ENCODE measurements around the gene ZBTB45. TPM values are rescaled to one million over a fixed set of nuclear protein-coding genes. Genes with fewer than 3 reads are reported as not detected.
A peak's percentile ranks its signal among the peaks of the same experiment; 100 is the strongest.

The ZBTB45 gene
- total RNA-seq, 1 experiment from 2014 or later: 19.7 TPM

- TF ChIP-seq OVOL2 (CRISPR knock-in tag; IDR thresholded peaks at IDR 0.05; ENCODE audit: borderline replicate concordance) (no peak), ESRRA (CRISPR knock-in tag; IDR thresholded peaks at IDR 0.05; ENCODE audit: borderline replicate concordance) (0 out of 2 replicates have a peak, but pooled peaks have one; percentile 84), NFYB (CRISPR knock-in tag; conservative IDR thresholded peaks at IDR 0.05; ENCODE audit: low read depth) (0 out of 2 replicates have a peak, but pooled peaks have one; percentile 27), IRF1 (CRISPR knock-in tag; IDR thresholded peaks at IDR 0.05) (0 out of 2 replicates have a peak, but pooled peaks have one; percentile 76), ZNF425 (CRISPR knock-in tag; conservative IDR thresholded peaks at IDR 0.05) (no peak), CREM (CRISPR knock-in tag; IDR thresholded peaks at IDR 0.05) (peak; percentile 44; the same call in 1 of the 2 replicates), SP1 (CRISPR knock-in tag; conservative IDR thresholded peaks at IDR 0.05) (peak; percentile 90), ZNF138 (CRISPR knock-in tag; conservative IDR thresholded peaks at IDR 0.05) (no peak; the same call in 1 of the 2 replicates), IRF2 (CRISPR knock-in tag; IDR thresholded peaks at IDR 0.05; ENCODE audit: borderline replicate concordance, low read depth) (no peak), ZBTB43 (CRISPR knock-in tag; IDR thresholded peaks at IDR 0.05) (0 out of 2 replicates have a peak, but pooled peaks have one; percentile 43), ZNF416 (CRISPR knock-in tag; IDR thresholded peaks at IDR 0.05) (0 out of 2 replicates have a peak, but pooled peaks have one; percentile 40), ZNF512 (CRISPR knock-in tag; IDR thresholded peaks at IDR 0.05; ENCODE audit: borderline replicate concordance) (no peak), STAT6 (CRISPR knock-in tag; conservative IDR thresholded peaks at IDR 0.05; ENCODE audit: low read depth) (no peak), FOXJ3 (CRISPR knock-in tag; IDR thresholded peaks at IDR 0.05; ENCODE audit: borderline replicate concordance) (no peak), KAT7 (CRISPR knock-in tag; IDR thresholded peaks at IDR 0.05; ENCODE audit: borderline replicate concordance) (0 out of 2 replicates have a peak, but pooled peaks have one; percentile 60), RORB (CRISPR knock-in tag; IDR thresholded peaks at IDR 0.05) (no peak), TCF7 (CRISPR knock-in tag; IDR thresholded peaks at IDR 0.05; ENCODE audit: low read depth) (no peak), JAZF1 (CRISPR knock-in tag; IDR thresholded peaks at IDR 0.05) (no peak), FOXP1 (CRISPR knock-in tag; IDR thresholded peaks at IDR 0.05; ENCODE audit: borderline replicate concordance) (peak; percentile 72), ZNF121 (CRISPR knock-in tag; IDR thresholded peaks at IDR 0.05) (no peak), CREB1 (CRISPR knock-in tag; IDR thresholded peaks at IDR 0.05) (0 out of 2 replicates have a peak, but pooled peaks have one; percentile 35)
- TF ChIP-seq, protein P1, sequence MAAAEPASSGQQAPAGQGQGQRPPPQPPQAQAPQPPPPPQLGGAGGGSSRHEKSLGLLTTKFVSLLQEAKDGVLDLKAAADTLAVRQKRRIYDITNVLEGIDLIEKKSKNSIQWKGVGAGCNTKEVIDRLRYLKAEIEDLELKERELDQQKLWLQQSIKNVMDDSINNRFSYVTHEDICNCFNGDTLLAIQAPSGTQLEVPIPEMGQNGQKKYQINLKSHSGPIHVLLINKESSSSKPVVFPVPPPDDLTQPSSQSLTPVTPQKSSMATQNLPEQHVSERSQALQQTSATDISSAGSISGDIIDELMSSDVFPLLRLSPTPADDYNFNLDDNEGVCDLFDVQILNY (CRISPR knock-in tag; IDR thresholded peaks at IDR 0.05): peak; percentile 85
- TF ChIP-seq, protein P2, sequence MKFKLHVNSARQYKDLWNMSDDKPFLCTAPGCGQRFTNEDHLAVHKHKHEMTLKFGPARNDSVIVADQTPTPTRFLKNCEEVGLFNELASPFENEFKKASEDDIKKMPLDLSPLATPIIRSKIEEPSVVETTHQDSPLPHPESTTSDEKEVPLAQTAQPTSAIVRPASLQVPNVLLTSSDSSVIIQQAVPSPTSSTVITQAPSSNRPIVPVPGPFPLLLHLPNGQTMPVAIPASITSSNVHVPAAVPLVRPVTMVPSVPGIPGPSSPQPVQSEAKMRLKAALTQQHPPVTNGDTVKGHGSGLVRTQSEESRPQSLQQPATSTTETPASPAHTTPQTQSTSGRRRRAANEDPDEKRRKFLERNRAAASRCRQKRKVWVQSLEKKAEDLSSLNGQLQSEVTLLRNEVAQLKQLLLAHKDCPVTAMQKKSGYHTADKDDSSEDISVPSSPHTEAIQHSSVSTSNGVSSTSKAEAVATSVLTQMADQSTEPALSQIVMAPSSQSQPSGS (CRISPR knock-in tag; IDR thresholded peaks at IDR 0.05; ENCODE audit: borderline replicate concordance, low read depth): no peak; the same call in 1 of the 2 replicates
These were observed 18.9 kb upstream of the ZBTB45 start (continued) for GRCh38 chr19:58538257-58539168.

All from WTC11 (cell line).